G401 (cell line): ENCODE measurements around the gene TULP3. TPM values are rescaled to one million over a fixed set of nuclear protein-coding genes. Genes with fewer than 3 reads are reported as not detected.
"Not testable (repeated sequence)": the region's sequence is repeated elsewhere in the genome, so short reads cannot be mapped to it uniquely, and the experiment has no call there.

Source experiments
- DNase-seq: peaks from one replicate; pipeline ENCODE4 v3.0.0-alpha.2; 2015; ENCODE audit warnings: low spot score
- in situ Hi-C: cut with HindIII; loops from 2 replicates; pipeline ENCODE4 v1.10.0; 2016; ENCODE audit warnings: low sequenced_read_pairs, mixed read lengths
- total RNA-seq: library from RNA; depleted of rRNA; stranded (reverse); fragments of >200 nt; shearing (Covaris generic); gene quantifications from 2 replicates; pipeline ENCODE4 v1.2.3, GENCODE V29; 2014; rRNA removed

The TULP3 gene
- total RNA-seq, result 35.6 and 59.9 TPM in 2 replicates

- in situ Hi-C loops, result no loop called here
- DNase-seq, result peak; percentile 98
Measured at GRCh38 chr12:2890388-2891239, at the start of gene TULP3. Gene TULP3 (plus strand): TSS chr12:2890891. CDS start chr12:2890948, 57 bp downstream.

- in situ Hi-C loops, result no loop called here
- peak; percentile 73 for DNase-seq
Measured at GRCh38 chr12:2841056-2841650, 49.5 kb upstream of the TULP3 start.

GRCh38 chr12:2842948-2843347, 47.7 kb upstream of the TULP3 start:
- no peak for DNase-seq
- in situ Hi-C loops, result no loop called here

- no peak for DNase-seq
- in situ Hi-C loops, result no loop called here
Measured at GRCh38 chr12:2844786-2845185, 45.9 kb upstream of the TULP3 start.

GRCh38 chr12:2845280-2845679, 45.4 kb upstream of the TULP3 start:
- no peak for DNase-seq
- in situ Hi-C loops, result no loop called here

GRCh38 chr12:2851931-2852330, 38.8 kb upstream of the TULP3 start:
- no peak for DNase-seq
- in situ Hi-C loops, result no loop called here

- in situ Hi-C loops, result no loop called here
- peak; percentile 83 for DNase-seq
Measured at GRCh38 chr12:2853626-2854025, 37.1 kb upstream of the TULP3 start.

- DNase-seq, result no peak
- in situ Hi-C loops, result no loop called here
Measured at GRCh38 chr12:2854669-2855453, 35.8 kb upstream of the TULP3 start.

GRCh38 chr12:2855546-2855945, 35.1 kb upstream of the TULP3 start:
- in situ Hi-C loops, result no loop called here
- DNase-seq, result no peak

- DNase-seq, result no peak
- in situ Hi-C loops, result no loop called here
Measured at GRCh38 chr12:2856051-2856450, 34.6 kb upstream of the TULP3 start.

GRCh38 chr12:2857021-2857431, 33.7 kb upstream of the TULP3 start, which contains the start of gene TEX52:
Gene TEX52 (minus strand): TSS chr12:2857039. CDS start chr12:2857026, 13 bp downstream.
- in situ Hi-C loops, result no loop called here

GRCh38 chr12:2857576-2857975, 33.1 kb upstream of the TULP3 start:
- no peak for DNase-seq
- in situ Hi-C loops, result no loop called here

More at GRCh38 chr12:2857021-2857431, 33.7 kb upstream of the TULP3 start, which contains the start of gene TEX52:
- no peak for DNase-seq

GRCh38 chr12:2858334-2858733, 32.4 kb upstream of the TULP3 start:
- DNase-seq, result no peak
- in situ Hi-C loops, result no loop called here

- DNase-seq, result no peak
- in situ Hi-C loops, result no loop called here
Measured at GRCh38 chr12:2858944-2859421, 31.7 kb upstream of the TULP3 start.

GRCh38 chr12:2860170-2860569, 30.5 kb upstream of the TULP3 start:
- DNase-seq, result no peak
- in situ Hi-C loops, result no loop called here

- in situ Hi-C loops, result no loop called here
Measured at GRCh38 chr12:2862876-2863275, 27.8 kb upstream of the TULP3 start.

GRCh38 chr12:2863402-2863801, 27.3 kb upstream of the TULP3 start:
- in situ Hi-C loops, DNase-seq: not testable (repeated sequence)

More at GRCh38 chr12:2862876-2863275, 27.8 kb upstream of the TULP3 start:
- DNase-seq, result no peak

- in situ Hi-C loops, result no loop called here
- no peak for DNase-seq
Measured at GRCh38 chr12:2864198-2864597, 26.5 kb upstream of the TULP3 start.

GRCh38 chr12:2868986-2869632, 21.6 kb upstream of the TULP3 start:
- in situ Hi-C loops, result not testable (repeated sequence)

More at GRCh38 chr12:2868986-2869632, 21.6 kb upstream of the TULP3 start:
- DNase-seq, result not testable (repeated sequence)
